B cell (primary cell): ENCODE data around the gene ARSJ. TPM values are rescaled to one million over a fixed set of nuclear protein-coding genes. Genes with fewer than 3 reads are reported as not detected.

Experiments used
- ATAC-seq: fragments of 200-7000 bp; cut with Tn5 transposase; one replicate; pipeline ENCODE4 v1.10.0; 2021; ENCODE audit warnings: low read depth, mild to moderate bottlenecking, moderate number of reproducible peaks, moderate library complexity
- CTCF ChIA-PET: fragments of 350-600 bp; sonication (Branson Sonifier 250); formaldehyde crosslinking; loops from one replicate; lab custom pipeline; 2021; ENCODE audit warnings: antibody characterized with exemption, inconsistent platforms; lab: Charles Lee
- POLR2A ChIA-PET: fragments of 350-600 bp; sonication (Branson Sonifier 250); formaldehyde crosslinking; loops from one replicate; lab custom pipeline; 2021; ENCODE audit warnings: antibody characterized with exemption; lab: Charles Lee
- DNase-seq: peaks from one replicate; pipeline ENCODE4 v3.0.0; 2013
- H2AFZ ChIP-seq: 2 replicates; pipeline ENCODE4 v1.6.1; 2012; ENCODE audit warnings: mild to moderate bottlenecking, low read depth, low read length; ENCODE audit not compliant: insufficient read depth, poor library complexity, severe bottlenecking
- H3K27ac ChIP-seq, 2 donors: 1 replicate in 1 of 2; 2 replicates in 1 of 2; pipeline ENCODE4 v1.5.1; 2012 to 2013; ENCODE audit warnings: low read length in 2 of 2, mild to moderate bottlenecking in 2 of 2, moderate library complexity in 1 of 2
- H3K27me3 ChIP-seq, 4 experiments: fragments of 200-600 bp in 1 of 4; sonication (generic) in 1 of 4; replicated peaks in 1 of 4; 1 replicate in 2 of 4; 2 replicates in 2 of 4; pipeline versions ENCODE4 v1.6.1 to v1.7.0; 2013 to 2016; ENCODE audit warnings: low read length in 3 of 4, mild to moderate bottlenecking in 2 of 4, mixed read lengths in 1 of 4, moderate library complexity in 1 of 4; ENCODE audit not compliant: insufficient read depth in 4 of 4, control insufficient read depth in 3 of 4; ENCODE audit errors: control extremely low read depth in 1 of 4
- H3K36me3 ChIP-seq, 2 experiments: replicated peaks in 1 of 2; 1 replicate in 1 of 2; 2 replicates in 1 of 2; pipeline versions ENCODE4 v1.6.1 to v1.7.1; 2013; ENCODE audit warnings: low read length in 1 of 2; ENCODE audit not compliant: insufficient read depth in 2 of 2, control insufficient read depth in 1 of 2; ENCODE audit errors: control extremely low read depth in 1 of 2, extremely low read depth in 1 of 2
- H3K4me1 ChIP-seq, 2 donors: fragments of 200-600 bp in 1 of 2; sonication (generic) in 1 of 2; 1 replicate in 1 of 2; 2 replicates in 1 of 2; pipeline versions ENCODE4 v1.5.1 to v1.6.1; 2013 to 2017; ENCODE audit warnings: low read length in 2 of 2; ENCODE audit not compliant: control insufficient read depth in 2 of 2, insufficient read depth in 2 of 2
- H3K4me2 ChIP-seq: replicated peaks from 2 replicates; pipeline ENCODE3; 2012; ENCODE audit warnings: mild to moderate bottlenecking, low read depth, low read length; ENCODE audit not compliant: poor library complexity, severe bottlenecking
- H3K4me3 ChIP-seq, 5 experiments: fragments of 200-600 bp in 1 of 5; sonication (generic) in 1 of 5; 1 replicate in 3 of 5; 2 replicates in 2 of 5; pipeline versions ENCODE4 v1.5.1 to v1.7.0; 2011 to 2016; ENCODE audit warnings: low read length in 4 of 5, mild to moderate bottlenecking in 4 of 5, low read depth in 2 of 5, control low read depth in 1 of 5, moderate library complexity in 1 of 5; ENCODE audit not compliant: insufficient read depth in 1 of 5; ENCODE audit errors: control extremely low read depth in 1 of 5, extremely low read depth in 1 of 5
- H3K79me2 ChIP-seq: fragments of 200-600 bp; sonication (generic); one replicate; pipeline ENCODE4 v1.6.0; 2016; ENCODE audit warnings: low read length; ENCODE audit not compliant: control insufficient read depth, insufficient read depth
- H3K9ac ChIP-seq: fragments of 200-600 bp; sonication (generic); 2 replicates; pipeline ENCODE4 v1.6.1; 2017; ENCODE audit warnings: mild to moderate bottlenecking, low read length, moderate library complexity
- H3K9me3 ChIP-seq, 3 donors: one replicate each; pipeline versions ENCODE4 v1.6.1 to v1.7.1; 2013; ENCODE audit warnings: low read length in 2 of 3; ENCODE audit not compliant: control insufficient read depth in 2 of 3, insufficient read depth in 1 of 3; ENCODE audit errors: control extremely low read depth in 1 of 3
- H4K20me1 ChIP-seq: 2 replicates; pipeline ENCODE4 v1.6.0; 2012; ENCODE audit warnings: mild to moderate bottlenecking, low read length; ENCODE audit not compliant: insufficient read depth, control insufficient read depth, poor library complexity, severe bottlenecking
- H3K27ac Mint-ChIP-seq: one replicate; pipeline ENCODE4 v1.8.0; 2021; ENCODE audit warnings: mixed read lengths
- H3K27me3 Mint-ChIP-seq: one replicate; pipeline ENCODE4 v1.8.0; 2021; ENCODE audit warnings: mixed read lengths
- H3K4me1 Mint-ChIP-seq: one replicate; pipeline ENCODE4 v1.8.0; 2021; ENCODE audit warnings: mixed read lengths
- H3K4me3 Mint-ChIP-seq: one replicate; pipeline ENCODE4 v1.8.0; 2021; ENCODE audit warnings: mixed read lengths
- H3K9me3 Mint-ChIP-seq: one replicate; pipeline ENCODE4 v1.8.0; 2022; ENCODE audit warnings: mixed read lengths; ENCODE audit not compliant: insufficient read depth
- EZH2 ChIP-seq: IDR thresholded peaks from 2 replicates; pipeline ENCODE4 v1.6.1; 2012; ENCODE audit warnings: borderline replicate concordance, low read depth, mild to moderate bottlenecking, moderate library complexity, low read length; ENCODE audit not compliant: insufficient read depth, poor library complexity, severe bottlenecking
- WGBS: methylation state at CpG from one replicate; pipeline ENCODE4 v1.1.5; 2013; ENCODE audit warnings: missing lambda C conversion rate; ENCODE audit not compliant: insufficient coverage; 5-methylcytosine and 5-hydroxymethylcytosine counted together
- intact Hi-C: fragments of 100-400 bp; cut with micrococcal nuclease; formaldehyde crosslinking; loops from one replicate; pipeline ENCODE4 v1.10.0; 2022
- polyA plus RNA-seq: library from polyadenylated mRNA; depleted of rRNA; stranded (reverse); fragments of >200 nt; gene quantifications from 2 replicates; pipeline ENCODE4 v1.2.3, GENCODE V29; 2012
- total RNA-seq, 2 donors: library from RNA; stranded (reverse); fragments of 120-200 nt in 1 of 2; gene quantifications; 1 replicate in 1 of 2; 2 replicates in 1 of 2; pipeline versions ENCODE4 v1.2.3 to v1.2.4, GENCODE V29; 2013 to 2022
- TF ChIP-seq, protein P1 (sequence below): fragments of 200-600 bp; IDR thresholded peaks from one replicate; pipeline ENCODE4 v1.8.0; 2022; ENCODE audit warnings: antibody characterized with exemption, mild to moderate bottlenecking

The ARSJ gene
- total and polyA plus RNA-seq, 2 donors (not counting 1 experiment from before 2014, with no cell fraction given) = not detected

- intact Hi-C loops = no loop called here
- peak; percentile 17 for DNase-seq
- Mint-ChIP-seq H3K4me3 (no peak overlapping the region), H3K27me3 (no peaks in the 10 kb centered on the region), H3K4me1 (peaks cover 3% of the 10 kb centered on the region), H3K9me3 (no peaks in the 10 kb centered on the region), H3K27ac (no peak overlapping the region)
- 49% methylated on average over 3 of the region's 5 CpGs for WGBS
- Histone ChIP-seq H3K27ac (no peak overlapping the region), H3K9ac (no peak overlapping the region), H3K36me3 (no peaks in the 10 kb centered on the region), H2AFZ (no peak overlapping the region), H3K4me3 (no peak overlapping the region), H3K4me1 (no peaks in the 10 kb centered on the region), H4K20me1 (no peaks in the 10 kb centered on the region), H3K27me3 (no peaks in the 10 kb centered on the region), H3K4me2 (no peak overlapping the region), H3K79me2 (no peaks in the 10 kb centered on the region), H3K9me3 (no peaks in the 10 kb centered on the region)
- ATAC-seq = peak; percentile 28
- TF ChIP-seq EZH2 = no peak
- TF ChIP-seq, protein P1, sequence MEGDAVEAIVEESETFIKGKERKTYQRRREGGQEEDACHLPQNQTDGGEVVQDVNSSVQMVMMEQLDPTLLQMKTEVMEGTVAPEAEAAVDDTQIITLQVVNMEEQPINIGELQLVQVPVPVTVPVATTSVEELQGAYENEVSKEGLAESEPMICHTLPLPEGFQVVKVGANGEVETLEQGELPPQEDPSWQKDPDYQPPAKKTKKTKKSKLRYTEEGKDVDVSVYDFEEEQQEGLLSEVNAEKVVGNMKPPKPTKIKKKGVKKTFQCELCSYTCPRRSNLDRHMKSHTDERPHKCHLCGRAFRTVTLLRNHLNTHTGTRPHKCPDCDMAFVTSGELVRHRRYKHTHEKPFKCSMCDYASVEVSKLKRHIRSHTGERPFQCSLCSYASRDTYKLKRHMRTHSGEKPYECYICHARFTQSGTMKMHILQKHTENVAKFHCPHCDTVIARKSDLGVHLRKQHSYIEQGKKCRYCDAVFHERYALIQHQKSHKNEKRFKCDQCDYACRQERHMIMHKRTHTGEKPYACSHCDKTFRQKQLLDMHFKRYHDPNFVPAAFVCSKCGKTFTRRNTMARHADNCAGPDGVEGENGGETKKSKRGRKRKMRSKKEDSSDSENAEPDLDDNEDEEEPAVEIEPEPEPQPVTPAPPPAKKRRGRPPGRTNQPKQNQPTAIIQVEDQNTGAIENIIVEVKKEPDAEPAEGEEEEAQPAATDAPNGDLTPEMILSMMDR = no peak
- ChIA-PET POLR2A (no interaction called here), CTCF (no interaction called here)
Observed at GRCh38 chr4:114025176-114025777, 45.8 kb upstream of the ARSJ start.

DNA sequence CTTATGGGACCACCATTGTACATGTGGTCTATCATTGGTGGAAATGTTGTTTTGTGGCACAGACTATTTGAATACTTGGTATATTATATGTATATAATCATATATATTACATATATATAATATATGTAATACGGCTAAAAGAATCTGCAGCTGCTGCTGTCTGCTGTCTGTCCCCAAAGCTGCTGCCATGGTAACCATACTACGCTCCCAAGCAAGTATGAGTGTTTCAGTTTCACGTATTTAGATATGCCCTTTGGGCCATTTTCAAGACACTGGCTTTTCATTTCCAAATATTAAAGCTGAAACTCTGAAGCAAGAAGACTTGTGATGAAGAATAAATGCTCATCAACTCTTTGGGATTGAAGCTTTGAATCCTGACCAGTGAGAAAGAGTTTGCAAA is 42.0 kb upstream of the ARSJ start:
- Histone ChIP-seq H2AFZ (no peak overlapping the region), H4K20me1 (no peaks in the 10 kb centered on the region), H3K27ac (no peak overlapping the region), H3K27me3 (no peaks in the 10 kb centered on the region), H3K4me3 (no peak overlapping the region), H3K4me1 (no peaks in the 10 kb centered on the region), H3K9me3 (no peaks in the 10 kb centered on the region), H3K9ac (no peak overlapping the region), H3K36me3 (no peaks in the 10 kb centered on the region), H3K4me2 (no peak overlapping the region), H3K79me2 (no peaks in the 10 kb centered on the region)
- ATAC-seq (no peak), DNase-seq (no peak)
- ChIA-PET POLR2A (no interaction called here), CTCF (no interaction called here)
- Mint-ChIP-seq H3K27me3 (no peaks in the 10 kb centered on the region), H3K4me3 (no peak overlapping the region), H3K4me1 (peaks cover 3% of the 10 kb centered on the region), H3K27ac (no peak overlapping the region), H3K9me3 (no peaks in the 10 kb centered on the region)
- TF ChIP-seq, protein P1 = no peak
- TF ChIP-seq EZH2 = no peak
- 100% methylated on average over 1 of the region's 3 CpGs for WGBS
- intact Hi-C loops = no loop called here
